ENCODE data around the gene ZC3H4.
A peak's percentile ranks its signal among the peaks of the same experiment; 100 is the strongest.
"Not testable (repeated sequence)": the region's sequence is repeated elsewhere in the genome, so short reads cannot be mapped to it uniquely, and the experiment has no call there.

ZC3H4 gene

GRCh38 chr19:47112997-47113849, at the start of gene ZC3H4:
Gene ZC3H4 (minus strand): TSS chr19:47113776. CDS start chr19:47112584, 1,192 bp downstream.
- peak; percentile 100 for DNase-seq

GRCh38 chr19:47161876-47162489, 48.4 kb upstream of the ZC3H4 start:
- no peak for DNase-seq

- no peak for DNase-seq
Observed at GRCh38 chr19:47158879-47159503, 45.4 kb upstream of the ZC3H4 start.

- DNase-seq = no peak
Observed at GRCh38 chr19:47158367-47158791, 44.8 kb upstream of the ZC3H4 start.

- peak; percentile 49 for DNase-seq
Observed at GRCh38 chr19:47157431-47158321, 44.1 kb upstream of the ZC3H4 start.

GRCh38 chr19:47156861-47157430, 43.4 kb upstream of the ZC3H4 start:
- no peak for DNase-seq

- DNase-seq = no peak
Observed at GRCh38 chr19:47155148-47155547, 41.6 kb upstream of the ZC3H4 start.

GRCh38 chr19:47153266-47153665, 39.7 kb upstream of the ZC3H4 start:
- no peak for DNase-seq

- no peak for DNase-seq
Observed at GRCh38 chr19:47152632-47153031, 39.1 kb upstream of the ZC3H4 start.

- no peak for DNase-seq
Observed at GRCh38 chr19:47152205-47152604, 38.6 kb upstream of the ZC3H4 start.

GRCh38 chr19:47151627-47152026, 38.1 kb upstream of the ZC3H4 start:
- DNase-seq = no peak

- DNase-seq = no peak
Observed at GRCh38 chr19:47146920-47147319, 33.3 kb upstream of the ZC3H4 start.

- DNase-seq = no peak
Observed at GRCh38 chr19:47145639-47146486, 32.3 kb upstream of the ZC3H4 start.

- no peak for DNase-seq
Observed at GRCh38 chr19:47144630-47145029, 31.1 kb upstream of the ZC3H4 start.

GRCh38 chr19:47143322-47144073, 29.9 kb upstream of the ZC3H4 start:
- DNase-seq = no peak

GRCh38 chr19:47142779-47143178, 29.2 kb upstream of the ZC3H4 start:
- no peak for DNase-seq

GRCh38 chr19:47141695-47142094, 28.1 kb upstream of the ZC3H4 start:
- DNase-seq = no peak

- not testable (repeated sequence) for DNase-seq
Observed at GRCh38 chr19:47141252-47141651, 27.7 kb upstream of the ZC3H4 start.

GRCh38 chr19:47135156-47135555, 21.6 kb upstream of the ZC3H4 start:
- no peak for DNase-seq

GRCh38 chr19:47134545-47134944, 21.0 kb upstream of the ZC3H4 start:
- DNase-seq = no peak

- DNase-seq = no peak
Observed at GRCh38 chr19:47133021-47133471, 19.5 kb upstream of the ZC3H4 start.
